ENCODE results near the gene ARHGAP21.
"Not testable (repeated sequence)": the region's sequence is repeated elsewhere in the genome, so short reads cannot be mapped to it uniquely, and the experiment has no call there.

ARHGAP21 gene

DNA sequence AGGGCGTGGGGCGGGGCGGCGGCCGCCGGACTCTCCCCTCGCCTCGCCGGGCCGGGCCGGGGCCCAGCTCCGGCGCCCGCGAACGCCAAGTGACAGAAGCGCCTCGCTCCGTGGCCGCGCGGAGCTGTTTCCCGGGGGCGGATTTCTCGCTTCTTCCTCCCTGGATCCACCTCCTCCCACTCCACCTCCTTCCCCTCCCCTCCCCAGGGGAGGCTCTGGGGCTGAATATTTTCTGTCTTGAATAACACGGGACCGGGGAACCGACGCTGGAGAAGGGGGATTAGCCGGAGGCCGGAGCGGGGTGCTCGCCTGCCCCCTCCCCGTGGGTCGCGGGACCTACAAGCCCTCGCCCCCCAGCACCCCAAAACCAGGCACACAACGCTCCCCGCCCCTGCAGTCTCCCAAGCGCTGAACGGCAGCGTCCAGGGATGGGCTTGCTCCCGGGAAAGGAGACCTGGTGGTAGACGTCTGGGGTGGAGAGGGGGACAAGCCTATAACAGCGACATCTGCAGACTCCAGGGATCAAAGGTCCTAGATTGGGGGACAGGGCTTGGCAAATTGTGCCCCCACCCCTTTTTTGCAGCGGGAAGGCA, at the start of gene ARHGAP21:
TSS of gene ARHGAP21 (minus strand) at position 100 of the 593 bp plus-strand sequence. CDS start 1,988 bp downstream, outside the sequence.
- no peak for DNase-seq

DNA sequence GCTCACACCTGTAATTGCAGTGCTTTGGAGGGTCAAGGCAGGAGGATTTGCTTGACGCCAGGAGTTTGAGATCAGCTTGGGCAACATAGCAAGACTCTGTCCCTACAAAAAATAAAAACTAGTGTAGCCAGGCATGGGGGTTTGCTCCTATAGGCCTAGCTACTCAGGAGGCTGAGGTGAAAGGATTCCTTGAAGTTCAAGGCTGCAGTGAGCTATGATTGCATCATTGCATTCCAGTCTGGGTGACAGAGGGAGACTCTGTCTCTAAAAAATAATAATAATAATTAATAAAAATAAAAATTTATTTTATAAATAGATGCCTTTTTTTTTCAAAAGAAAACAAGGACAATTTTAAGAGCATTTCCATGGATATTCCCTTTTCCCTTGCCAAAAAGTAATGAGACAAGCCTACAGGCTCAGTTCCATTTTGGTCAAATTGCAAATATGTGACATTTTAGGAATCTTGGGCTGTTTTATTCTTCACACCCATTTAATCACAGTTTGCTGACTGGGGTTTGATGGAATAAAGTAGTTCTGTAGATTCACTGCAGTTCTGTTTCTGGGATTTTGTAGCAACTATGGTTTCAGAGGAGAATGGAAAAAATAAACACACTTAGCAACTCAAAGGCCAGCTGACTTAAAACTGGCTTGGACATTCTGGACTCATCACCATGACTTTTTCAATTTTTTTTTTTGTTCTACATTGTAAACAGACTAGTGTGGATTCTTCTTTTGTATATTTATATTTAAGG, 48.4 kb upstream of the ARHGAP21 start:
- no peak for DNase-seq

DNA sequence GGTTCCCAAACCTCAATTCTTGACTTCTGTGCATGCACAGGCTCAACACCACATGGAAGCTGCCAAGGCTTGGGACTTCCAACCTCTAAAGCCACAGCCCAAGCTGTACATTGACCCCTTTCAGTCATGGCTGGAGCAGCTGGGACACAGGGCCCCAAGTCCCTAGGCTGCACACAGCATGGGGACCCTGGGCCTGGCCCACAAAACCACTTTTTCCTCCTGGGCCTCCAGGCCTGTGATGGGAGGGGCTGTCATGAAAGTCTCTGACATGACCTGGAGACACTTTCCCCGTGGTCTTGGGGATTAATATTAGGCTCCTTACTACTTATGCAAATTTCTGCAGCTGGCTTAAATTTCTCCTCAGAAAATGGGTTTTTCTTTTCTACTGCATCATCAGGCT, 41.3 kb upstream of the ARHGAP21 start:
- not testable (repeated sequence) for DNase-seq

DNA sequence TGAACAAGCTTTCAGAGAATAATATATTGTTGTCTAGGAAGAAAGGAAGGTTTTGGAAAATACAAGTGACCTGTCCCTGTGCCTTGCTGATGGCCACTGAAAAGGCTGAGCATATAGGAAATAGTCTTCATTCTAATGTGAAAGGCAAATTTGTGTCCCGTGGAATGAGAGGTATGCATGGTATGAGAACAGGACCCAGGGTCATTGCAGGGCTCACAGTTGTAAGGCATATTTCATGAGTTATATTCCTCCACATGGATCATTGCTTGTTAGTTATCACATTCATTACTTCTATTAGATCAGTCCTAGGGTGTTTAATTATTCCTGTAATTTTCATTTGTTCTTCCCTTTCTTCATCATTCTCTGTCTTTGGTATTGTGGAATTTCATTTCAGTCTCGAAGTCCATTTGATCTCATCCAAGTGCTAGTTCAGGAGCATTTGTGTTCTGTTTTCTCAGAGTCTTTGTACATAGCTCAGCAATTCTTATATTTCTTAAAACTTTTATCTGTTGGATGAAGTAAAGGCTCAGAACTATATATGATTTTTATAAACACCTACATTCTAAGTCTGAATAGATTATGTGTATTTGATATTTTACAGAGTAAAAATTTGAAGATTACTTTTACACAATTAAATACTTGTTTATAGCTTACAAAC, 39.4 kb upstream of the ARHGAP21 start:
- DNase-seq, result no peak

DNA sequence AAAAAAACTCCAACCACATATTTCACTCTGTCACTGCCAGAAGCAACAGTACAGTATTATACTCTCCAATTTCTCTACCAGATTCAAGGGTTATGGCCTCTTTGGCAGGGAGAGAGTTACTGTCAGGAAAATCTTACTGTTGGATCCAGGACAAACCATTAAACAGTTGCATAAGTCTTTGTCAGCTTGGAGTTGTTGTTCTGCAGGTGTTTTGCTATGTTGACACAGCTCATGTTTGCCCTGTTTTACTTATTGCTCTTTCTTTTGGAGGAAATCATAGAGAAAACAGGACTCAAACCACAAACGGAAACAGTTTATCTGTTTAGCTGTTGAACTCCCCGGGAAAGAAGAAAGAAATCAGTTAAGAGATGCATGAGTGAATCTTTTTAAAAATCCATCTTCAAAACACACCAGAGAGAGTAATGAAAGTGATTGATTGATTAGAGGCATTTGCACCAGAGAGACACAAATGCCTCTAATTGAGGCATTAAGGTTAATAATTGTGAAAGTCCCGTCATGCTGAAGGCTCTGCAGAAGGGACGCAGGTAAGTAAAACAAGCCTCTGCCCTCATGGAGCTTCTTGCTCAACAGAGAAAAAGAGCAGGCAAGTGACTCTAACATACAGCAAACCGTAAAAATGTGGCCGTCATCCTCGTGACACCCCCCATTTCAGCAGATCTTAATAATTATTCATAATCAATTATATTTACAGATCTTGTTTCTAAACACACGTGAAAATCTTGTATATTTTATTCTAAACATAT, 38.7 kb upstream of the ARHGAP21 start:
- DNase-seq, result no peak

DNA sequence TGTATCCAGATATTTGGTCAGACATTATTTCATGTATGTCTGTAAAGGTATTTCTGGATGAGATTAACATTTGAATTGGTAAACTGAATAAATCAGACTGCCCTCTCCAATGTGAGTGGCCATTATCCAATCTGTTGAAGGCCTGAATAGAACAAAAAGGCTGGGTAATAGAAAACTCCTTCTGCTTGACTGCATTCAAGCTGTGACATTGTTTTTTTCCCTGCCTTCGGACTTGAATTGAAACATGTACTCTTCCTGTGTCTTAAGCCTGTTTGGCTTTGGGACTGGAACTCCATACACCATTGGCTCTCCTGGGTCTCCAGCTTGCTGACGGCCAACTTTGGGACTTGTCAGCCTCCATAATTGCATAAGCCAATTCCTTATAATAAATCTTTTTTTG, 36.0 kb upstream of the ARHGAP21 start:
- no peak for DNase-seq

DNA sequence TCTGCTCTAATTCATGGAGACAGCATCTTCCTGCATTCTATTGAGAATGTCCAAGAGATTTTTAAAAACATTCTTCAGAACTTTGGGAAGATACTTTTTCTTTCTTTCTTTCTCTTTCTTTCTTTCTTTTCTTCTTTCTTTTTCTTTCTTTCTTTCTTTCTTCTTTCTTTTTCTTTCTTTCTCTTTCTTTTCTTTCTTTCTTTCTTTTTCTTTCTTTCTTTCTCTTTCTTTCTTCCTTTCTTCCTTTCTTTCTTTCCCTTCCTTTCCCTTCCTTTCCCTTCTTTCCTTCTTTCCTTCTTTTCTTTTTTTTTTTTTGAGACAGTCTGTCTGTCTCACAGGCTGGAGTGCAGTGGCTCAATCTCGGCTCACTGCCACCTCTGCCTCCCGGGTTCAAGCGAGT, 34.6 kb upstream of the ARHGAP21 start:
- DNase-seq, result not testable (repeated sequence)

DNA sequence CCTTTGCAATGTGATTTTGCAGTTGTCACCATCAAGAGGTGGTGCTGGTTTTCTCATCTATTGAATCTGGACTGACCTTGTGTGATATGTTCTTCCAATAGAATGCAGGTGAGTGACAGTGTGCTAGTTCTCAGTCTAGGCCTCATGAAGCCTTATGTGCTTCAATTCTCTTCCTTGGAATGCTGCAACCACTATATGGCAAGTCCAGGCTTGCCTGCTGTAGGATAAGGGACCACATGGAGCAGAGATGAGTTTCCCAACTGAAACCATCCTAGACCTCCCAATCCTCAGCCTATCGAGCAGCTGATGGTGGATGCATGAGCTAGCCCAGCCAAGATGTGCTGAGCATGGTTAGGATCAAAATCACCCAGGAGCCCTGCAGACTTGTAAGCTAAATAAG, 32.6 kb upstream of the ARHGAP21 start:
- no peak for DNase-seq

DNA sequence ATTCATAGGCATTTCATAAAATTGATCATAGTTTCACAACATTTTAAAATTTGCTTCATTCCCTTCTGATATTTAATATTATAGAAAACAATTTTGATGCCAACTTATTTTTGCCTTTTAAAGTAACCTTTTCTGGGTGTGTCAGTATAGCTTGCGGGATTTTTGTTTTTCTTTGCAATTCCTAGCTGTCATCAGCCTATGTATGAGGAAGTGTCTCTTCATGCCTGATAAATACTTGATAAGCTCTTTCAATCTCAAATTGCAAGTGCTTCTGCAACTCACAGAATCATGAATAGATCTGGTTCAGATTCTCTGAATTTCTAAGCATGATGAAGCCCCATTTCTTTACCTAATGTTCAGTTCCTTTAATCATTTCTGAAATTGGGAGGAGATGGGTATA, 28.0 kb upstream of the ARHGAP21 start:
- no peak for DNase-seq

DNA sequence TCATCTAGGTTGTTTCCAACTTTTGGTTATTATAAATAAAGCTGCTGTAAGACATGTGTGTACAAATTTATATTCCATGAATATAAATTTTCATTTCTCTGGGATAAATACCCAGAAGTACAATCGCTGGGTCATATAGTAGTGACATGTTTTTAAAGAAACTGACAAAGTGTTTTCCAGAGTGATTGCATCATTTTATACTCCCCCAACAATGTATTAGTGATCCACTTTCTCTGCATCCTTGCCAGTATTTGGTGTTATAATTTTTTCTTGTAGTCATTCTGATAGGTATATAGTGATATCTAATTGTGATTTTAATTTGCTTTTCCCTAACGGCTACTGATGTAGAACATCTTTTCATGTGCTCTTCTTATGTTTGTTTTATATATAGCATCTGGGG, 27.0 kb upstream of the ARHGAP21 start:
- no peak for DNase-seq

DNA sequence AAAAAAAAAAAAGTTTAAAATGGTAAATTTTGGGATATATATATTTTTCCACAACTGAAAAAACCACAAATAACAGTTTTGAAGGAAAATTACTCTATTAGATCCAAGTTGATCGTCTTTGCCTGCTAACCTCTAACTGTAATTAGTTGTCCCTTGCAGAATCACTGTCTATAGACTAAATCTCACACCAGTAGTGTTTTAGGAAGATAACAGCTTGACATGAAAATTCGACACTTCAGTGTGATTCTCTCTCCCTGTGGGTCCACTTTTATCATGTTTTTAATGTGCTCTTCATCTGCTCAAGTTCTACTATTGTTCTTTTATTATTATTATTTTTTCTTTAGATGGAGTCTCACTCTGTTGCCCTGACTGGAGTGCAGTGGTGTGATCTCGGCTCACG, 24.5 kb upstream of the ARHGAP21 start:
- no peak for DNase-seq

DNA sequence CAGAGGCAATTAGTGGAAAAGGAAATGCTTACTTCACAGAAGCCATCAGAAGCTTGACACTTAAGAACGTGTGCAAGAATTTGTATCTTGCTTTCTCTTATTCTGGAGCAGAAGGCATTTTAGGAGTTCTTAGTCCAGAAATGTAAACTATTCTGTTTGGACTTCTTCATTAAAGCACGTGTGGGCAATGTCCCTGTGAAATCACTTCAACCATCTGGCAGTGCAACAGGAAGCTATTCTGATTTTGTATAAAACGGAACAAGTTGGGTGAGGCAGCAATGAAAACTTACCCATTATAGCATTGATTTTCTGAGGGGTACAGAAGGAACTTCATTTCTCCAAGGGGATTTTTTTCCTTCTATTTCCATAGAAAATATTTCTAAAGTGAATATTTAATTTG, 21.3 kb upstream of the ARHGAP21 start:
- DNase-seq, result no peak

DNA sequence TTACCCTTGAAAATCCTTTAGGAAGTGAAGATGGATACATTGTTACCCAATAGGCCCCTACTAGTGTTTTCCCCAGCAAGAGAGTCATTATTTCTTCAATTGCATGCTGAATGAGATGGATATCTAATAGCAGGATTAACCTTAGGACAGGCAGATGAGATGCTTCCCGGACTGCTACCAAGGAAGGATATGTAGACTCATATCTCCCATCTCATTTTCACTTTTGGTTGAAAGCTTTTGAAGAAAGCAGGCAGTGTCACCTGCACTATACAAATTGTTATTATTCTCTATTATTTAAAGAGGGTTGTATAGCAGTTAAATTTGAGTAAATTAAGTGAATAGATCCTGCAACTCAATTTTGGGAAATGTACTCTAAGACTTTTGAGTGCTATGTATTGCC, 17.0 kb upstream of the ARHGAP21 start:
- DNase-seq, result no peak

DNA sequence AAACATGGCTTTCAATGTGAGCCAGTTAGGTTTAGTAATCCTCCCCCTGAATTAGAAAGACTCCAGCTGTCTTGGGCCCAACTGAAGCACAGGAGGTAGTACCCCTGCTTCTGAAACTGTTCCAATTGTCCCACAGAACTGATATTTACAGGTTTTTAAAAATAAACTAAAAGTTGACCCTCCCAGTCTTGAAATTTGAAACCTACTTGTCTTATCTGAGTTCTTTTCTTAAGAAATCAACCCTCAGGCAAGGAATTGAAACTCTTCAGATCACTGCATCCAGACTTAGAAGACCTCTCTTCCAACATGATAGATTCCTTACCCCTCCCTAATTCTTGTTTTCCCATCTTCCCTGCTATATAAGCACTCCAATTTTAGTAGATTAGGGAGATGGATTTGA, 13.3 kb upstream of the ARHGAP21 start:
- DNase-seq, result no peak

DNA sequence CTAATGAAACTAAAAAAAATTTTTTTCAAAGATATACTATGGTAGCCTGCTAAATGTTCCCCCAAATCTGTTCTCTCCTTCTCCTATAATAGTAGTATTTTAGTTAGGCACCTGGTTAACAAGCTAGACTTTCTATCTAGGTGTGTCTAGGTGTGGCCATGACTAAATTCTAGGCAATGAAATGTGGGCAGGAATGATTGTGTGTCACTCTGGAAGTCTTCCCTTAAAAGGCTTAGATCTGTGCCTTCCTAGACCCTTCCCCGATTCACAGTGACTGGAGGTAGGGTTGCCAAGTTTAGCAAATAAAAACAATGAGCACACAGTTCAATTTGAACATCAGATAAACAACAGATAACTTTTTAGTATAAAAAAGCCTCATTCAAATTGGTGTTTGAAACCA, 8.3 kb upstream of the ARHGAP21 start:
- DNase-seq, result no peak

DNA sequence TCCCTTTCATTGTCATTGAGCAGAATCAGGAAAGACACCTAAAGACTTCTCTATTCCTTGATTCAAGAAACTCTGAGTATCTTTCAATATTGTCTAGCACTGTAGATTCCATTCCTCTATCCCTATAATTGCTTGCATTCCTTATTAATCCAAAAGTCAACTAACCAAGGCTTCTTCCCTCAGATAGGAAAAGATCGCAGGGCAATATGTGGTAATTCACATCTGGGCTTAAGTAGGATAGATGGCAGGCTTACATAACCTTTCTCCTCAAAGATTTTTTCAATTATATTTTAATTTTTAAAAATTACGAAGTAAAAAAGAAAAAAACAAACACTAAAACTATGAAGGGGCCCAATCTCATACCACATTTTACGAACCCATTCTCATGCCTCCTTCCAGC, 7.1 kb upstream of the ARHGAP21 start:
- DNase-seq, result no peak

DNA sequence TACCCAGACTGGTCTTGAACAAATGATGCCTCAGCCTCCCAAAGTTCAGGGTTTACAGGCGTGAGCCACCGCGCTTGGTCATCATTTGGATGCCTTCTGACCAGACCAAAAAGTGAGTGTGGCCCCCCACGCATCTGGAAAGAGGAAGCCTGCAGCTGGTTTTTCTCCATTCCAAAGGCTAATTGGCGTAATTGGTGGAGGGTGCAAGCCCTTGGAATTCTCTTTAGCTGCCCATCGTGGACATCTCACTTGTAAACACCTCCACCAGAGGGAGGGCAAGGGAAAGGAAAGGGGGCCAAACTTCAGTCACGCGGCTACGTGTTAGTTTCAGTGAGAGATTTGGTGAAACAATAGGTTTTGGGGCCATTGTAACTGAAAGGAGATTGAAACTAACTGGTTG, 4.1 kb upstream of the ARHGAP21 start:
- no peak for DNase-seq

DNA sequence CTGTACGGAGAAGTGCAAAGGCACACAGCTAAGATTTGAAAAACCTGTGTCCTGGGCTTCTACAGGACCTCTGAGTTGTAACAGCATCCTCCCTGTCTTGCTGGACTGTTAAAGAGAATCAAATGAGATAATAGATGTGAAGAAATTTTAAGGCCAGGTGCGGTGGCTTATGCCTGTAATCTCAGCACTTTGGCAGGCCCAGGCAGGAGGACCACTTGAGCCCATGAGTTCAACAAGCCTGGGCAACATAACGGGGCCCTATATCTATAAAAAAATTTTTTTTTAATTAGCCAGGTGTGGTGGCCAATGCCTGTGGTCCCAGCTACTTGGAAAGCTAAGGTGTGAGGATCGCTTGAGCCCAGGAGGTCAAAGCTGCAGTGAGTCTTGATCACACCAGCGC, 2.9 kb upstream of the ARHGAP21 start:
- no peak for DNase-seq

DNA sequence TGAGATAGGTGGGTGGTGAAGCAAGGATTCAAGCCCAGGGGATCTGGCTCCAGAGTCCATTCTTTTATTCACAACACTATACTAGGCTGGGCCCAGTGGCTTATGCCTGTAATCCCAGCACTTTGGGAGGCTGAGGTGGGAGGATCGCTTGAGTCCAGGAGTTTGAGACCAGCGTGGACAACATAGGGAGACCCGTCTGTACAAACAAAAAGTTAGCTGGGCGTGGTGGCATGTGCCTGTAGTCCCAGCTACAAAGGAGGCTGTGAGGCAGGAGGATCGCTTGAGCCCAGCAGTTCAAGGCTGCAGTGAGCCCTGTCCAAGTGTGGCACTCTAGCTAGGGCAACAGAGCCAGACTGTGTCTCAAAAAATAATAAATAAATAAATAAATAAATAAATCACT, 2.3 kb upstream of the ARHGAP21 start:
- DNase-seq, result not testable (repeated sequence)

DNA sequence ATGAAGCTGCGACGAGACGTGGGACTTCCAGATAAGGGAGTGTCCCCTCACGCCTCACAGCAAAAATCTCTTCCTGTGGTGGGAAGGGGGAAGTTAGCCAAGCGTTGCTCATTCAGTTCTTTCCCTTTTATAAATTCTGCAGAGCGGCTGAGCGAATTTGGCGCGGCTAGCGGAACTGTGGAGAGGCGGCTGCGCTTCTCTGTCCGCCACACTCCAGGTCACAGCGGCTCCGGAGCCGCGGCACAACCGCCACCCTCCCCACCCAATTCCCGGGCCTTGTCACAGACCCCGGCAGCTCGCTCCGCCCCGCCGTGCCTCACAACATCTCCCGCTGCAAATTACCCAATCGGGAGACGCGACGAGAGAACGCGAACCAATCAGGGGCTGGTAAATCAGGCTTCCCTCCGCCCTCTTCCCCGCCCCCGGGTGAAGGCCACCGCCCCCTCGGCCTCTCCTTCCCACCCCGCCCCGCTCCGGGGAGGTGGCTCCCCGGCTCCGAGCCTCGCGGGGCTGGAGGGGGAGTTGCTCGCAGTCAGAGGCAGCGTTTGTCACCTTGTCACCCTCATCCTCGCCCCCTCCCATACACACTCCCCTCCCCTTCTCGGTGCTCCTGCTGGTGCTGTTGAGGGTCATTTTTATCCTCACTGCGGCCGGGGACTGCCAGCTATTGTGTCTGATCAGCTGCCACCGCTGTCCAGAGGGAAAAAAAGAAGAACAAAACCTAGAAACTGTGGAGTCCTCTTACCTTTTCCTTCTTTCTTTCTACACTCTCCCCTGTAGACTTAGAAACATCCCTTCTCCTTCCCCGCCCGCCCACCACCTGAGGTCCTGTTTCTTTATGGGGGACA, 918 bp upstream of the ARHGAP21 start:
- DNase-seq, result peak; percentile 32

DNA sequence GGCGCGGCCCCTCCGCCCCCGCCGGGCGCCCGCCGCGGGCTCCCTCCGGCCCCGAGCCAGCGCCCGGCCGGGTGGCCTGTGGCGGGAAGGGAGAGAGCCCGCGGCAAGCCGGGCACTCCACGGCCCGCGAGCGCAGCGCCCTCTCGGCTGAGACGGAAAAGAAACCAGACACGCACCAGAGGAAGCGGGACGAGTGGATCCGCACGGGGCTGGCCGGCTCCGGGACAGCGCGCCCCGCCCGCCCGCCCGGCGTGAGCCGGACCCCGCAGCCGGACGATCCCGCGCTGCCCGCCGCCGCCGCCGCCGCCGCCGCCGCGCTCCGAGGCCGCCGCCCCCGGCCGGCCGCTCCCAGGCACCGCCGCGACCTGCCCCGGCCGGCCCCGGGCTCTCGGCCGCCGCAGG, 300 bp downstream of the ARHGAP21 start:
- no peak for DNase-seq

DNA sequence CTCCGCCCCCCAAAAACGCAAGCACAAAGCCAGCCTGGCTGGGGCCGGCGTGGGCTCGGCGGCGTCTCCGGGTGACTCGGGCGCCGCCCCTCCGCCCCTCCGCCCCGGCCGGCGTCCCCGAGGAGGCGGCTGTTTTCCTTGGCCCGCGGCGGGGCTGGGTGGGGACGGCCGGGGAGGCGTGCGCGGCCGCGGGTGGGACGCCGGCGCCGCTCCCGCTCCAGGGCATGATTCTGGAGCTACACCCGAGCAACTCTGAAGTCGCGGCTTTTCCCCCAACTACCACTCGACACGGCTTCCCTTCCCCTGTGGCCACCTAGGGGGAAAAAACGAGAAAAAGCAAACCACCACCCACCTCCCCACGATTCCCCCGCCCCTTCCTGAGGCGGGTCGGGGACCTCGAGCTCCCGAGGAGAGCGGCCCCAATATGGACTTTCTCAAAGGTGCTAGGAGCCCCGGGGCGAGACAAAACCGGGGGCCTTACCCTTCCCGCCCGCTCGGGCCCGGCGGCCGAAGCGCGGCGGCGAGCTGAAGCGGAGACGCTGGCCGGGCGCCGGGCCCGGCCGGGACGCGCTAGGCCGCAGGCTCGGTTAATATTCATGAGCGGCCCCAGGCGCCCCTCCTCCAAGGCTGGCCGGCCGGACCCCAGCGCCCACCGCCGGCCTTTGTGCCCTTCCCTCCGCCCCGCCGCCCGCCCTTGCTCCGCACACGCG, 856 bp downstream of the ARHGAP21 start:
- DNase-seq, result no peak
